HuH-7 (cell line): Measurements from ENCODE around the gene TRDMT1.

Source experiments
- DNase-seq: peaks from one replicate; pipeline ENCODE4 v3.0.0; 2011; ENCODE audit warnings: low spot score

The TRDMT1 gene

DNA sequence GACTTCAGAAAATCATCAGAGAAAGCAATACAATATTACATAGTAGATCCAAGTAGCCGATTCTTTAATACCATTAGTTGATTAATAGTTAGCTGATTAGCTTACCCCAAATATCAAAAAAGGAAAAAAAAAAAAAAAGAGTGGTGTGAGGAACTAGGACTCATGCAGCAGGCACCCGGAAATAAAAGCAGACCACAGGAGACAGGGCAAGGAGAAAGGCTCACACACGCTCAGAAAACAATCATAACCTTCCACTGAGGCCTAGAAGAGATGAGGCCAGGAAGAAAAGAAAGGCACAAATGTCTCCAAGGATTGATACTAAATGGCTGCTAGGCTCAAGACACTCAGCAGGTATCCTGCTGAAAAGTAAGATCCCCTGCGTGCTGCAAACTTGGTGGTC, 25.9 kb downstream of the TRDMT1 start:
- no peak for DNase-seq

DNA sequence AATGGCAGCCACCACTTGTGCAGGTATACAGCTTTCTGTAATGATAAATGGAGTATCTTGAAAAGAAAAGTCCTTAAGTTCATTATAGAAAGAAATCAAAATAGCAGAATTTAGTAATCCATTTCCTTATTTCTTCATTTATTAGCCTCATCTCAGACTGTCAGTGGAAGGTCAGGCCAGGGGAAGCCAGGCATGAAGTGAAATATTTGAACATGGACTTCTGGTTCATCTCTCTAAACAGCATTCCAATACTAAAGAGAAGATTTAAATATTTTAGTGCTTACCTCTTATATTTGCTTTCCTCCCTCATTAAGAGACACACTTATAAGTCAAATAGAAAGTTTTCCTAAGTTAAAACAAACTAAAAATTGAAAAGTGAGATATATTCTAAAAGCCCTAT, 26.8 kb downstream of the TRDMT1 start:
- DNase-seq = no peak

DNA sequence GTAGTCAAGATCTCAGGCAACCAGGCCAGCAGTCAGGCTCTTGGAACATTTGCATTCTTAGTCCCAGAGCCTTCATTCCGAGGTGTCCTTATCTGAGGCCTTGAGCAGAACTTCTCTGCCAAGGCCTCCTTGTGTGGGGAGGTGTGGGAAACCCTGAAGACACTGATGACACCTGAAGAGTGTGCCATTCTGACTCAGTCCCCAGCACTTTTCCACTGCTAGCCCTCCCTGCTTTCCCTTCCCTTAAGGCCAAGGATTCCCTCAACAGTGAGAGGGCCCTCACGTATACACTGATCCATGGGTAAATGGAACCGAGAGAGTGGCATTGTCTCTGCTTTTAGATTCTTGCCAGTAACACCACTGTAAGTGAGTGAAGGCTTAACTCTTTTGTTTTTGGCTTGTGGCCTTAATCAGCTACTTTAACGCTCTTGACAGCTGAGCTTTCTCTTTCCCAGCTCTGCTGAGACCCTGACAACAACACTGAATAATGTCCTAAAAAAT, 30.3 kb downstream of the TRDMT1 start:
- DNase-seq = no peak

DNA sequence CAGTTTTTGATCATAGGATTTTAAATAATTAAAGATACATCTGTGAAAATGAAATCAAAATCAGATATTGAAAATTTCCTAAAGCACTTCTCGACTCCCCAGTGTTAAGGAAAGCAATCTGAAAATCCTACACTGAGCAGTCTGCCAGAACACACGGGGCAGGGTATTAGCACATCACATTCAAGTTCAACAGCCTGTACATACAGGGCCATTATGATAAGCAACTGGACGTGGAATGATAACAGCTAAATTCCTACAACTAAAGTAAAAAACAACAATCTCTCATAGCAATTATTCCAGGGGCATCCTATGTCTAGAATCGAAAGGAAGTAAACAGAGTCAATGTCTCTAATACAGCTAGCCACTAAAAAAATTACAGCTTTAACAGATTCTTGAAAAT, 31.7 kb downstream of the TRDMT1 start:
- no peak for DNase-seq

DNA sequence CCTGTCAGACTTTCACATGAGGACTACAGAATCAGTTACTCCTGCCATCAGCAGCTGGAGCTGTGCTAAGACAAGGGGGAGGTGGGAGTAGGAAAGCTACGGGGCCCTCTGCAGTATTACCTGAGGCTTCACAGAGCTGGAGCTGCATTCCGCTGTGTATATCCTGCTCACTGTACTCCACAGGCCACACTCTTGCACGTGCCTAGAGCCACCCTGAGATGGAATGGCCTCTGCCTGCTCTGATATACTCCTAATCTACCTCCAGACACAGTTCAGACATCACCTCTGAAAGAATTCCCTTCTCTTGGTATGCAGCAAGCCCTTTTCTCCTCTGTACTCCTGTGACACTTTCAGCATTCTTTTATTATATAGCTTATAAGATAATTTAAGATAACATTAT, 34.8 kb downstream of the TRDMT1 start:
- no peak for DNase-seq

DNA sequence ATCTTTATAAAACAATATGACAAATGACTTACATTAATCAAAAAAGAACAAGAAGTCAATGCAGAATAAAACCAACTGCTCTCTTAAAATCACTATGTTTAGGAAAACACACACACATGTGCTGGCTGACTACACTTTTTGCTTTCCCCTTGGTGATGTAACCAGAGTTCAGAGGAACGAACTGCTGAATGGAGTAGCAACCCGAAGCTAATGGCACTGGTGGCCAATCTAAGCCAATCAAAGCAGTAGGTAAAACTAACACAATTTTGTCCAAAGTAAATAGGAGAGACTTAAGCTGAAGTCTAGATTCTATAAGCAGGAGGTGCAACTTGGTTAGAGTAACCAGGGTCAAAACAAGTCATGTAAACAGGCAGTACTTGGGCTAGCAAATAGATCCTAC, 38.6 kb downstream of the TRDMT1 start:
- DNase-seq = no peak

DNA sequence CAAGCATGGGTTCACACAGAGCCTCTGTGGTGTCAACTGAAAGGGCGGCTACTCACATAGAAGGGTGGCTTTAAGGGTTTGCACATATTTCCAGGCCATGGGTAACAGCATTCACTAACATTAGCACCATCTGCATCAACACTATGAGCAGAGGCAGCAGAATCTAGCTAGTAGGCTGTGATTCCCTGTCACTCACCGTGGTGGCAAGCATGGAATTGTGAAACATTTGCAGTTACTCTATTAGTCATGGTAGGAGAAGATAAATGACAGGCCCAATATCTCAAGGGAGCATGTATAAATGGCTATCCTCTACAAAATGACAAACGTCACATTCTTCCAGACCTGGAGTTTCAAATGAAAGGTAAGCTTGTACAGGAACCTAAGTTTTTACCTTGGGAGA, 39.7 kb downstream of the TRDMT1 start:
- DNase-seq = no peak

DNA sequence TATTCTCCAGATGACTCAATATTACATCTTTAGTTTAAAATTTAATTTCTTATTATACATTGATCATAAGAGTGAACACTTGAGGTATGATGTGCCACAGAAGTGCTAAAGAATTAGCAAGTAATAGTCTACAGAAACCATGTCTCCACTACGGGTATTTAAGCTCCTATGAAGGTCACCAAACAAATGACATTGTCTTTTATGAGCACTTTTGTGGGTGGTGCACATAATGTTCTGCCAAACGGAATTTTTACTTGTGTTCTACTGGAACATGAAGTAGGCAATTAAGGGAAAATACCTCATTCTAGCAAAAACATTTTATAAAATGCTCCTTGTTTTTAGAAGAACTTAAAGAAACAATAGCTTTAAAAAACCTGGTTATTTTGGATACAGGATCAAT, 44.4 kb downstream of the TRDMT1 start:
- no peak for DNase-seq

DNA sequence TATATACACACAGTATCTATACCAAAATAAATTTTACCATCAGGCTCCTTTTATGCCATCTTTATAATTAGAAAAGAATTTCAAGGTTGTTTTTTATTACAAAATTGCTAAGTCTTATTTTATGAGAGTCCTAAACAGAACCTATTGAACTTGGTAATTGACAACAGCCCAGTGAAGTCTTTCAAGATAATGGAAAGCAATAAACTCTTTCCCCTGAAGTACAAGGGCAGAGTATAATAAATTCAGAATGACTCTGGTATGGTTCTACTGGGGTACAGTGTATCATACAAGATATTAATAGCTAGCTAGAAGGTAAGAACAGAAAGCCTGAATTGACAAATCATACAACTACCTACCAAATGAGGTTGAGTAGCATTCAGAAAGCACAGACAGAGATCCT, 45.6 kb downstream of the TRDMT1 start:
- no peak for DNase-seq

DNA sequence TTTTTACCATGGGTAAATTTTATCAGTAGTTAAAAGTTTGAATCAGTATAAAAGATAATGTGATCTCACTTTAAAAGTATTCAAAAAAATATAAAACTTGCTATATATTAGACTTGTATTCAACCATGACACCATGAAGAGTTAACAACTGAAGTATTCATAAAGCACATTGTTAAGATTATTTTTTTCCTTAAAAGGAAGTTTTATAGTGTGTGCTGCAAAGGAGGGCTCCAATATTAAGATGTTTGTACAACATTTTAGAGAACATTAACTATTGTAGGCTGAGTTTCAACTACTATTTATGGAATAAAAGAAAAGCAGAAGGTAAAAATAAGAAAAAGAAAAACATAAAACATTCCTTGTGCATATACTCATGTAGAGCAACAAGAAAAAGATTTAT, 47.4 kb downstream of the TRDMT1 start:
- DNase-seq = no peak

DNA sequence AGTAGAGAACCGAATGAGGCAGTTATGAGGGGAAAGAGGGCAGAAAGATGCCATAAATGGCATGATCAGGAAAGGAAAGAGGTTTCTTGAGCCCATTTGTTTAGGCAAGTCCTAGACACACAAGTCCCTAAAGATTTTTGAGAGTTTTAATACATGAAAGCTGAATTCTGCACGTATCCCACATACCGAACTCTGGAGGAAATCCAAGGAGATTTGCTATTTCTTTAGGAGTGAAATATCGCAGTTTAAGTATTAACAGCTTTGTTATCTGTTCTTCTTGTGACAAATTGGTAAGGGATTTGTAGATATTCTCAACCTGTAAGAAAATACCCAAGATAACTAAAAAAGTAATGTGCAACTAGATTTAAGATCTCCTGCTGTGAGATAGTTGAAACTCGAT, 48.2 kb downstream of the TRDMT1 start:
- no peak for DNase-seq

DNA sequence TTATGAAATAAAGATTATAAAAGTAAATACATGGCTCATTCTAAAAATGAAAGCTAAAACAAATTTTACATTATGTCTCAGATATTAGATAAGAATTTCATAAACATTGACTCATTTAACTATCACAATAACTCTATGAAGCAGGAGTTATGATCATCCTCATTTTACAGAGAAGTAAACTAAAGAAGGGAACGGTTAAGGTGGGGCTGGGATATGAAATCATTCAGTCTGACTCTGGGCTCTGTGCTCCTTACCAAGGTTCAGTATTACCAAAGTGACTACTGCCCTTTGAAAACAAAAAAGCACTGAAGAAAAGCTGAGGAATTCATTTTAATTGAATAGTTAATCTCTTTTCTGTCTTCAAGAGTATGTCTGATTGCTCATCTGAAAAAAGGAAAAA, 49.8 kb downstream of the TRDMT1 start:
- no peak for DNase-seq

DNA sequence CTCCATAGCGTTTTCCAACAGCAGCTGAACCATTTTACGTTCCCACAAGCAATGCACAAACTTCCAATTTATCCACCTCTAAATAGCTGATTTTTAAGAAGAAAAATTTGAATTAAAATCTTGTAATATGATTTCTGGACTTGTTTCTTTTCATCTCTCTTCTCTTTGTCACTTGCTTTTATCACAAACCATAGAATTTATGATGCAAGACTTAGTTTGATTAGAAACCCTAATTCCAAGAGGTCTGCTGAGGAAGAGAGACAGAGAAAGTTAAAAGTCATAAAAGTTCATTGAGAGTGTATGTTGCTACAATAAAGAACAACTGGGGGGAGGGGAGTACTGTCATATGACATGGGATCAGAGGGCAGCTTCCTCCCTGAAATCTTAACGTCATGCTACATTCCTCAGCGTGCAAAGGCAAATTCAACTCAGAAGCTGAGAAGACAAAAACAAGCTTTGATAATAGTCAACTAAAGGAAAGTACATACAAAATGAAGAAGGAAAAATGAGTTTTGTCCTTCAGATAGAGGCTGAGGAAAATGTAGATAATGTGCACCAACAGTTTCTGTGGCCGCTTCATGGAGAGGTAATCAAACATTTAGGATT, 53.5 kb downstream of the TRDMT1 start:
- DNase-seq = no peak

DNA sequence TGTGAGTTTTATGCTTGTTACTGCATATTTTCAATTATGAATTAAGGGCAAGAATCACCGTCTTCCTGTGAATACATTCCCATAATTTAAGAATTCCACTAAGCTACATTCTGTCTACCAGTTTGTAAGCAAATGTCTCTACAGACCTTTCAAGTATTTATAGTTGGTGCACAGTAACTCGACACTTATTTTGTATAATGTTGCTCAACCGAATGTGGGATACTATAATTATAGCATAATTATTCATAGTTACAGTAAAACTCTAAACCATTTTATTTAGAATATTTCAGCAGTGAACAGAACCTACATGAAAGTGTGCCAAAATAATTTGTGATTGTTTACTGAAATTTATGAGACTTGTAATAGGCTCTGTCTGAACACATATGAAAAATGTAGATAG, 54.6 kb downstream of the TRDMT1 start:
- no peak for DNase-seq

DNA sequence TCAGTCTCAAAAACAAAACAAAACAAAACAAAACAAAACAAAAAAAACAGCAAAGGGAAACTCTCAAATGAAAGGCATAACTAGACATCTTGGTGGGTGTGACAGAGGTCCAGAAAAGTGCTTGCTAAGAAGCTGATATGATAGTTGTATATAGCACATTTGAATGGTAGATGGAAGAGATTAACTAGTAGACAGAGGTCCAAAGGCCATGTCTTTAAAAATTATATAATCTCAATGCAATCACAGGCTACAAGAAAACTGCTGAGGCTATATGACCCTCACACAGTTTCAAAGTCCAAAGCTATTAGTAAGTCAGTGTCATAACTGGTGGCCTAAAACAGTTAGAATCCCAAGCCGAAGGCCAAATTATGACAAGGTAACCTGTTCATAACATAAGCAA, 56.2 kb downstream of the TRDMT1 start:
- DNase-seq = peak; percentile 14

DNA sequence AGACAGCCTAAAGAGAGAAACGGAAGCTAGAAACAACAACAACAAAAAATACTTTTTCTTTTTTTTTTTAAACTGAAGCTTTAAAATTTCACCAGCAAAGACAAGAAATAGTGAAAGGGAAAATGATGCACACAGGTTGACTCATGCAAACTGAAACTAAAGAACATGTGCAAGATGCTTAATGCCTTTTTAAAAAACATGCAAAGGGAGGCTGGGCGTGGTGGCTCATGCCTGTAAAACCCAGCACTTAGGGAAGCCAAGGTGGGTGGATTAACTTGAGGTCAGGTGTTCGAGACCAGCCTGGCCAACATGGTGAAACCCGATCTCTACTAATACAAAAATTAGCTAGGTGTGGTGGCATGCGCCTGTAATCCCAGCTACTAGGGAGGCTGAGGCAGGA, 56.7 kb downstream of the TRDMT1 start:
- DNase-seq = no peak

DNA sequence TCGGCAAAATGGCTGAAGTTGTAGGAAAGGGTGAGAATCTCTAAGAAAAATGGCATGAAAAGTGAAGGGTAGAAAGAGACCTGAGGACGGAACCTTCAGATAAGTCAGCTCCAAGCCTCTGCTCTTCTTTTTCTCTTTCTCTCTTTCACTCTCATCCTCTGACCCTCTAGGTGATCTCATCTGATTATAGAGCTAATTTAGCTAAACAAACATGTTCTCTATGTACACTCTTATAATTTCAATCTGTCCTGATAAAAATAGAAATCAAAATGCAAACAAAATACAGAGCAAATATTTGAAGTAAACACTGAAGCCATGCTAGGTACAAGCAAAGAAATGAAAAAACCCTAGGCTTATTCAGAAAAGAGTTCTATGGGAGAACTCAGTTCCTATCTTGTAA, 57.4 kb downstream of the TRDMT1 start:
- no peak for DNase-seq

DNA sequence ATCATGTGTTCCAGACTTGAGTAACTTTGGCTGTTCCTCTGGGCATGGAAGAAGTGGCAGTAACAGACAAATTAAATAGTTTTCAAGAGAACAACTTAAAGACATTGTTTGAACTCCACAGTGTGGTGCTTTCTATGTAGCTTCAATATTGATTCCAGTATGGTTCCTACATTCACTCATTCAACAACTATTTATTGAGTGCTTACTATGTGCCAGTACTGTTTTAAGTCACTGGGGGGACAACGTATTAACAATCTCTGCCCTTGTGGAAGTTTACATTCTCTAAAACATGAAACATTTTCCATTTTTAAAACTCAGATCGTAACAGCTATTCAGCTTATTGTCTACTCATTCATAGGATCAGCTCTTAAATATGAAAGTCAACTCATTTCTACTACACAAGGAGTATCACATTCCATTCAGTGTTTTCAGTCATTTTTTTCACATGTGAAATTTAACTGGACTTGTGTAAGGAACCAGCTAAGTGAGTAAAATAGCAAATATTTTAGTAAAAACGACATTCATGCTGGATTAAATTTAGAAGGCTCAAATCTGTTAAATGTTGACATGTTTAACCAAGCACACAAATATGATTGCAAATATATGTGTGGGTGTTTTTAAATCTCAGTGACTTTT, 58.3 kb downstream of the TRDMT1 start:
- no peak for DNase-seq

DNA sequence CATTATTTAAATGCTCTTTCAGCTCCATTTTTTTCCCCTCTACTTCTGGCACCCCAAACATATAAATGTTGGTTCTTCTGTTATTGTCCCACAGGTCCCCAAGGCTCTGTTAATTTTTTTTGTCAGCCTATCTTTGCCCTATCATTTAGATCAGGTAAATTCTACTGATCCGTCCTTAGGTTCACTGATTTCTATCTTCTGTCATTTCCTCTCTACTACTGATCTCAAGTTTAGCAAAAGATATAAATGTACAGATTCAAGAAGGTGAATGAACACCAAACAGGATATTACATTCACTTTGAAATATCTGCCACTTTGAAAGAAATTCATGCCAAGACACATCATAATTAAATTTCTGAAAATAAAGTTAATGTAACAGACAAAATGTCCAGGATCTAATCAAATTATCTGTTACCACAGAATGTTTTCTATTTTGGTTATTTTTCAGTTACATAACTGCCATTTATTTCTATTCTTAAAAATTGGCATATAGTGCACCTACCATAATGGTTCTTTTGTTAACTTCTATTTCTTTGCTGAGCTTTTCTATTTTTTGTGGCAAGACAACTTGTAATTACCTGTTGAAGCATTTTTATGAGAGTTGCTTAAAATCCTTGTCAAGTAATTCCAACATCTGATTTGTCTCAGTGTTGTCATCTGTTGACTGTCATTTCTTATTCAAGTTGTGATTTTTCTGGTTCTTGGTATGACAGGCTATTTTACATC, 59.8 kb downstream of the TRDMT1 start:
- no peak for DNase-seq

DNA sequence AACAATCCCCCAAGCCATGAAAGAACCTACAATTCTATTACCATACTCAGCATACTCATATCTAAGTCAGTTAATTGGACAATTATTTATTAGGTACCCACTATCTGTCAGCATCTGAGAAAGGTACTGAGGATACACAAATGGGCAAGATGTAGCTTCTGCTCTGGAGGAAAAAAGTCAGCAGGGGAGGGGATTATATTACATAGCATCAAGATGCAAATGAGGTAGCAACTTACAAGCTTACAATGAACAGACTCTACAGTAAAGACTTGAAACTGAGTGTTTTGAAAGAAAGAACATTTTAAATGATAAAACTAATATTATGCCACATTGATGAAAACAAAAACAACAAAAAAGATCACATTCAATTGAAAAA, 61.1 kb downstream of the TRDMT1 start:
- DNase-seq = no peak

DNA sequence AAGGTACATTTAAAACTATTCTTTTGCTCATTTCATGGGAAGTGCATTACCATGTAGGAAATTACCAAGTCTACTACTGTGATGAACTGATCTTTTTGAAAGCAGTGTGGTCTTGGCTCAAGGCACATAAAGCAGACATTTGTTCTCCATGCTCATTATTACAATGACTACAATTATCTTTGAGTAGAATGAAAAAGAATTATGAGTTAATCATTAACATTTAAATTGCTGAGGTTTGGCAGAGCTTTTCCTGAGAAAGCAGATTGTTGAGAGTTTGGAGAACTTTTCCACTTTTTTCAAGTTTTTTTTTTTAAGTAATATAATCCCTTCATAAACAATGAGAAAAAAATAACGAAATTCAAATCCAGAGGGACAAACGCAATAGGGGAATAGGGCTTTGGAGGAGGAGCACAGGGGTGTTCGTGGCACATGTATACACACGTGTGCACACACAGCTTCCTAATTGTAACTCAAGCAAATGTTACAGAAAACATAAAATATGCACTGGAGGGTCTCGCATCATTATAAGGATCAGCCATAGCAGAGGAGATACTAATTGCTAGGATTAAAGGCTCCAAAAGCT, 62.9 kb downstream of the TRDMT1 start:
- no peak for DNase-seq

DNA sequence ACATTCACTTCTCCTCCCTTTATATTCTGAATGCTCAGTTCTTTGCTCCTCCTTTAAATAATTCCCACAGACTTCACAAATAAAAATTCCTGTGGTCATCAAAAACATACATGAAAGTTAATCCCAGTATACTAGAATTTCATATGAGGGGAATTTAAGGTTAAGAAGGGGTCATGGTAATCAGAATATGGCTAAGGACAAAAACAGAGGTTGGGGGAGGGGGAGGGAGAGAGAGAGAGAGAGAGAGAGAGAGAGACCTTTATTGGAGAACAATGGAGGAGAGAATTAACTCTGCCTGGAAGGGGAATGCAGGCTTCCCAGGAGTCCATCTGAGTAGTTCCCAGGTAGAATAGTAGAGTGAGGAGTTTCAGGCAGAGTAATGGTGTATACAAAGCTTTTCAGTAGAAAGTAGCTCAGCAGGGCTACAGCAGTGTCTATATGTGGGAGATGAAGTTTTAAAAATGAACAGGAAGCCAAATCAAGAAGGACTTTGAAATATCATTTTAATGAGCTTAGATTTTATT, 66.7 kb downstream of the TRDMT1 start:
- no peak for DNase-seq

DNA sequence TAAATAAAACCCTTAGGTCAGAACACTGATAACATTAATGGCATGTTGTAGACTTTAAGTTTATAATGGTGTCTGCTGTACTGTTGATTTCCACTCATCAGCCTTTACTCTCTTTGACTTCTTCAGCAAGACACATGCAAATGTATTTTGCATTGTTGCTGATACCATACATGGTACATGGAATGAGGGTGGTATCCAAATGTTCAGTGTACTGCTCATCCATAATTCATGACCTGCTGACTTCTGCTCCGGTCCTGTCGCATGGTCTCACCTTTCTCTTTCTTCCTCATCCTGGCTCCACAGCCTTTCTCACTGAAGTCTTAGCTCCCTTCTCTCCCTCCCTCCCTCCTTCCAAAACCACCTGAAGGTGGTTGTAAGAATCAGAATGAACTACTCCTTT, 67.2 kb downstream of the TRDMT1 start:
- DNase-seq = no peak
